HEK293 (cell line): ENCODE measurements around the gene PDE6C.

ENCODE experiments used
- OSR2 ChIP-seq: fragments of 450-650 bp; formaldehyde crosslinking; IDR thresholded peaks from 2 replicates; pipeline ENCODE4 v1.5.1; 2016; ENCODE audit warnings: missing biosample characterization, missing genetic modification characterization
- PRDM1 ChIP-seq: fragments of 450-650 bp; formaldehyde crosslinking; IDR thresholded peaks from 2 replicates; pipeline ENCODE4; 2016; ENCODE audit warnings: missing biosample characterization, missing genetic modification characterization
- REPIN1 ChIP-seq: fragments of 450-650 bp; formaldehyde crosslinking; IDR thresholded peaks from 2 replicates; pipeline ENCODE4 v1.5.1; 2017; ENCODE audit warnings: missing biosample characterization, missing genetic modification characterization, low read depth
- SETDB1 ChIP-seq: IDR thresholded peaks from one replicate; pipeline ENCODE4 v1.6.1; 2017; ENCODE audit warnings: mild to moderate bottlenecking, low read length, moderate library complexity, mixed read lengths; ENCODE audit not compliant: insufficient read length
- ZBTB20 ChIP-seq: fragments of 450-650 bp; formaldehyde crosslinking; IDR thresholded peaks from 2 replicates; pipeline ENCODE4 v1.5.1; 2016; ENCODE audit warnings: missing biosample characterization, missing genetic modification characterization
- ZBTB21 ChIP-seq: fragments of 450-650 bp; formaldehyde crosslinking; IDR thresholded peaks from 2 replicates; pipeline ENCODE4 v1.5.1; 2017; ENCODE audit warnings: missing biosample characterization, missing genetic modification characterization
- ZFP37 ChIP-seq: fragments of 450-650 bp; formaldehyde crosslinking; IDR thresholded peaks from 2 replicates; pipeline ENCODE4 v1.5.1; 2016; ENCODE audit warnings: missing biosample characterization, missing genetic modification characterization
- ZNF184 ChIP-seq: fragments of 450-650 bp; IDR thresholded peaks from 2 replicates; pipeline ENCODE4 v1.5.1; 2018; ENCODE audit warnings: missing biosample characterization, mild to moderate bottlenecking, missing genetic modification characterization
- ZNF19 ChIP-seq: fragments of 450-650 bp; formaldehyde crosslinking; IDR thresholded peaks from 2 replicates; pipeline ENCODE4; 2016; ENCODE audit warnings: missing biosample characterization, missing genetic modification characterization, low read depth
- ZNF394 ChIP-seq: fragments of 450-650 bp; formaldehyde crosslinking; IDR thresholded peaks from 2 replicates; pipeline ENCODE4 v1.5.1; 2016; ENCODE audit warnings: missing biosample characterization, missing genetic modification characterization, mild to moderate bottlenecking, moderate library complexity, borderline replicate concordance
- ZNF433 ChIP-seq: fragments of 450-650 bp; formaldehyde crosslinking; IDR thresholded peaks from 2 replicates; pipeline ENCODE4 v1.5.1; 2016; ENCODE audit warnings: missing biosample characterization, missing genetic modification characterization, low read depth
- ZNF473 ChIP-seq: fragments of 450-650 bp; formaldehyde crosslinking; IDR thresholded peaks from 2 replicates; pipeline ENCODE4 v1.5.1; 2017; ENCODE audit warnings: missing biosample characterization, missing genetic modification characterization
- ZNF48 ChIP-seq: fragments of 450-650 bp; formaldehyde crosslinking; IDR thresholded peaks from 2 replicates; pipeline ENCODE4 v1.5.1; 2016; ENCODE audit warnings: missing biosample characterization, missing genetic modification characterization
- ZNF529 ChIP-seq: fragments of 450-650 bp; formaldehyde crosslinking; IDR thresholded peaks from 2 replicates; pipeline ENCODE4 v1.5.1; 2017; ENCODE audit warnings: missing genetic modification characterization, missing biosample characterization; ENCODE audit not compliant: insufficient replicate concordance
- ZNF548 ChIP-seq: fragments of 450-650 bp; formaldehyde crosslinking; IDR thresholded peaks from 2 replicates; pipeline ENCODE4 v1.5.1; 2016; ENCODE audit warnings: missing biosample characterization, missing genetic modification characterization
- ZNF623 ChIP-seq: fragments of 450-650 bp; formaldehyde crosslinking; IDR thresholded peaks from 2 replicates; pipeline ENCODE4 v1.5.1; 2016; ENCODE audit warnings: missing biosample characterization, missing genetic modification characterization
- ZNF658 ChIP-seq: fragments of 450-650 bp; formaldehyde crosslinking; IDR thresholded peaks from 2 replicates; pipeline ENCODE4; 2016; ENCODE audit warnings: missing biosample characterization, missing genetic modification characterization
- ZNF677 ChIP-seq: fragments of 450-650 bp; IDR thresholded peaks from 2 replicates; pipeline ENCODE4 v1.5.0; 2018; ENCODE audit warnings: missing biosample characterization, mild to moderate bottlenecking, missing genetic modification characterization, moderate library complexity
- ZNF791 ChIP-seq: fragments of 450-650 bp; formaldehyde crosslinking; IDR thresholded peaks from 2 replicates; pipeline ENCODE4 v1.5.1; 2016; ENCODE audit warnings: missing biosample characterization, missing genetic modification characterization
- ZNF830 ChIP-seq: fragments of 450-650 bp; IDR thresholded peaks from 2 replicates; pipeline ENCODE4 v1.5.0; 2018; ENCODE audit warnings: missing biosample characterization, missing genetic modification characterization, low read depth, mild to moderate bottlenecking, moderate library complexity
- ZNF843 ChIP-seq: fragments of 450-650 bp; formaldehyde crosslinking; IDR thresholded peaks from 2 replicates; pipeline ENCODE4 v1.5.1; 2016; ENCODE audit warnings: missing biosample characterization, missing genetic modification characterization
- TF ChIP-seq, protein P1 (sequence below): fragments of 450-650 bp; formaldehyde crosslinking; IDR thresholded peaks from 2 replicates; pipeline ENCODE4 v1.5.1; 2016; ENCODE audit warnings: missing biosample characterization, missing genetic modification characterization
- TF ChIP-seq, protein P2 (sequence below): fragments of 450-650 bp; formaldehyde crosslinking; IDR thresholded peaks from 2 replicates; pipeline ENCODE4 v1.5.1; 2016; ENCODE audit warnings: missing biosample characterization, missing genetic modification characterization, borderline replicate concordance
- TF ChIP-seq, protein P3 (sequence below): fragments of 450-650 bp; formaldehyde crosslinking; IDR thresholded peaks from 2 replicates; pipeline ENCODE4 v1.5.1; 2016; ENCODE audit warnings: missing biosample characterization, missing genetic modification characterization
- TF ChIP-seq, protein P4 (sequence below): fragments of 450-650 bp; formaldehyde crosslinking; IDR thresholded peaks from 2 replicates; pipeline ENCODE4 v1.5.1; 2017; ENCODE audit warnings: missing biosample characterization, missing genetic modification characterization
- TF ChIP-seq, protein P5 (sequence below): fragments of 450-650 bp; formaldehyde crosslinking; IDR thresholded peaks from 2 replicates; pipeline ENCODE4 v1.5.1; 2016; ENCODE audit warnings: missing biosample characterization, missing genetic modification characterization, borderline replicate concordance

PDE6C gene

DNA sequence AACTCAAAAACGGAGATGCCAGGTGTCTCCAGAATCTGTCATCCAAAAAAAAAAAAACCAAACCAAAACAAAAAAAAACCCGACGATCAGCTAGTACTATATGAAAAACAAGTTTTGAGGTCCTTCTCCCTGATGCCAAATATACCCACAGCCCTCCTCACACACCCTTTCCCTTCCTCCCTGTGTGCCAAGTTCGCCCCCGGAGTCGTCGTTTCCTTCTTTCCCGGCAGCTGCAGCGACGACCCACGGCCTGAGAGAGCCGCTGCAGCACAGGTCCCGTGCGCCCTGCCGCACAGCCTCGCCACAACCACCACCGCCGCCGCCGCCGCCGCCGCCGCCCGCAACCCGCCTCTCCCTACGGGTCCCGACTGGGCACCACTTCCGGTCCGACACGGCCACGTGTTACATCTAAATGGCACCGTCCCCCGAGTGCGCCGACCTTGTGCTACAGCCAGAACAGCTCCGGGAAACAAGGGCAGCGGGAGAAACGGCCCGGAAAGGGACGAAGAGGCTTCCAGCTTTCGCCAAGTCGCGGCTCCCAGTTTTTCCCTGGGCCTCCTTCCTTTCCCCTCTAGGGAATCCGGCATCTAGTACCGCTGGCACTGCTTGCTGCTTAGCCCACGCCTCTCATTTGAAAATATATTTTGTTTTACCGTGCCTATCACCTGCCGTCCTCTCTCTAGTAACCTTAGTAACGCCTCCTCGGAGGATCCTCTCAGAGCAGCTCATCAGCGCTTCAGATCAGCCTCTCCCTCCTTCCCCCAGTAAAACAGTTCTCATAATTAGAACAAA lies 90.1 kb downstream of the PDE6C start, which contains the start of gene FRA10AC1 (continued):
- TF ChIP-seq, protein P1, sequence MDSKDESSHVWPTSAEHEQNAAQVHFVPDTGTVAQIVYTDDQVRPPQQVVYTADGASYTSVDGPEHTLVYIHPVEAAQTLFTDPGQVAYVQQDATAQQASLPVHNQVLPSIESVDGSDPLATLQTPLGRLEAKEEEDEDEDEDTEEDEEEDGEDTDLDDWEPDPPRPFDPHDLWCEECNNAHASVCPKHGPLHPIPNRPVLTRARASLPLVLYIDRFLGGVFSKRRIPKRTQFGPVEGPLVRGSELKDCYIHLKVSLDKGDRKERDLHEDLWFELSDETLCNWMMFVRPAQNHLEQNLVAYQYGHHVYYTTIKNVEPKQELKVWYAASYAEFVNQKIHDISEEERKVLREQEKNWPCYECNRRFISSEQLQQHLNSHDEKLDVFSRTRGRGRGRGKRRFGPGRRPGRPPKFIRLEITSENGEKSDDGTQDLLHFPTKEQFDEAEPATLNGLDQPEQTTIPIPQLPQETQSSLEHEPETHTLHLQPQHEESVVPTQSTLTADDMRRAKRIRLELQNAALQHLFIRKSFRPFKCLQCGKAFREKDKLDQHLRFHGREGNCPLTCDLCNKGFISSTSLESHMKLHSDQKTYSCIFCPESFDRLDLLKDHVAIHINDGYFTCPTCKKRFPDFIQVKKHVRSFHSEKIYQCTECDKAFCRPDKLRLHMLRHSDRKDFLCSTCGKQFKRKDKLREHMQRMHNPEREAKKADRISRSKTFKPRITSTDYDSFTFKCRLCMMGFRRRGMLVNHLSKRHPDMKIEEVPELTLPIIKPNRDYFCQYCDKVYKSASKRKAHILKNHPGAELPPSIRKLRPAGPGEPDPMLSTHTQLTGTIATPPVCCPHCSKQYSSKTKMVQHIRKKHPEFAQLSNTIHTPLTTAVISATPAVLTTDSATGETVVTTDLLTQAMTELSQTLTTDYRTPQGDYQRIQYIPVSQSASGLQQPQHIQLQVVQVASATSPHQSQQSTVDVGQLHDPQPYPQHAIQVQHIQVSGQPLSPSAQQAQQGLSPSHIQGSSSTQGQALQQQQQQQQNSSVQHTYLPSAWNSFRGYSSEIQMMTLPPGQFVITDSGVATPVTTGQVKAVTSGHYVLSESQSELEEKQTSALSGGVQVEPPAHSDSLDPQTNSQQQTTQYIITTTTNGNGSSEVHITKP (tag by site-specific recombination): peak; percentile 98
- TF ChIP-seq, protein P2, sequence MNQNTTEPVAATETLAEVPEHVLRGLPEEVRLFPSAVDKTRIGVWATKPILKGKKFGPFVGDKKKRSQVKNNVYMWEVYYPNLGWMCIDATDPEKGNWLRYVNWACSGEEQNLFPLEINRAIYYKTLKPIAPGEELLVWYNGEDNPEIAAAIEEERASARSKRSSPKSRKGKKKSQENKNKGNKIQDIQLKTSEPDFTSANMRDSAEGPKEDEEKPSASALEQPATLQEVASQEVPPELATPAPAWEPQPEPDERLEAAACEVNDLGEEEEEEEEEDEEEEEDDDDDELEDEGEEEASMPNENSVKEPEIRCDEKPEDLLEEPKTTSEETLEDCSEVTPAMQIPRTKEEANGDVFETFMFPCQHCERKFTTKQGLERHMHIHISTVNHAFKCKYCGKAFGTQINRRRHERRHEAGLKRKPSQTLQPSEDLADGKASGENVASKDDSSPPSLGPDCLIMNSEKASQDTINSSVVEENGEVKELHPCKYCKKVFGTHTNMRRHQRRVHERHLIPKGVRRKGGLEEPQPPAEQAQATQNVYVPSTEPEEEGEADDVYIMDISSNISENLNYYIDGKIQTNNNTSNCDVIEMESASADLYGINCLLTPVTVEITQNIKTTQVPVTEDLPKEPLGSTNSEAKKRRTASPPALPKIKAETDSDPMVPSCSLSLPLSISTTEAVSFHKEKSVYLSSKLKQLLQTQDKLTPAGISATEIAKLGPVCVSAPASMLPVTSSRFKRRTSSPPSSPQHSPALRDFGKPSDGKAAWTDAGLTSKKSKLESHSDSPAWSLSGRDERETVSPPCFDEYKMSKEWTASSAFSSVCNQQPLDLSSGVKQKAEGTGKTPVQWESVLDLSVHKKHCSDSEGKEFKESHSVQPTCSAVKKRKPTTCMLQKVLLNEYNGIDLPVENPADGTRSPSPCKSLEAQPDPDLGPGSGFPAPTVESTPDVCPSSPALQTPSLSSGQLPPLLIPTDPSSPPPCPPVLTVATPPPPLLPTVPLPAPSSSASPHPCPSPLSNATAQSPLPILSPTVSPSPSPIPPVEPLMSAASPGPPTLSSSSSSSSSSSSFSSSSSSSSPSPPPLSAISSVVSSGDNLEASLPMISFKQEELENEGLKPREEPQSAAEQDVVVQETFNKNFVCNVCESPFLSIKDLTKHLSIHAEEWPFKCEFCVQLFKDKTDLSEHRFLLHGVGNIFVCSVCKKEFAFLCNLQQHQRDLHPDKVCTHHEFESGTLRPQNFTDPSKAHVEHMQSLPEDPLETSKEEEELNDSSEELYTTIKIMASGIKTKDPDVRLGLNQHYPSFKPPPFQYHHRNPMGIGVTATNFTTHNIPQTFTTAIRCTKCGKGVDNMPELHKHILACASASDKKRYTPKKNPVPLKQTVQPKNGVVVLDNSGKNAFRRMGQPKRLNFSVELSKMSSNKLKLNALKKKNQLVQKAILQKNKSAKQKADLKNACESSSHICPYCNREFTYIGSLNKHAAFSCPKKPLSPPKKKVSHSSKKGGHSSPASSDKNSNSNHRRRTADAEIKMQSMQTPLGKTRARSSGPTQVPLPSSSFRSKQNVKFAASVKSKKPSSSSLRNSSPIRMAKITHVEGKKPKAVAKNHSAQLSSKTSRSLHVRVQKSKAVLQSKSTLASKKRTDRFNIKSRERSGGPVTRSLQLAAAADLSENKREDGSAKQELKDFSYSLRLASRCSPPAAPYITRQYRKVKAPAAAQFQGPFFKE (tag by site-specific recombination): peak; percentile 94; the same call in 1 of the 2 replicates
- TF ChIP-seq ZNF473 (no peak), ZNF19 (tag by site-specific recombination) (no peak), ZBTB20 (peak; percentile 70; the same call in 1 of the 2 replicates), REPIN1 (tag by site-specific recombination) (peak; percentile 98), ZNF623 (tag by site-specific recombination) (no peak; the same call in 1 of the 2 replicates), SETDB1 (no peak), ZNF394 (peak; percentile 94), ZNF48 (no peak), PRDM1 (tag by site-specific recombination) (peak; percentile 98), ZNF433 (no peak), ZNF791 (no peak), ZNF658 (tag by site-specific recombination) (no peak), ZNF830 (tag by site-specific recombination) (no peak), ZNF843 (tag by site-specific recombination) (peak; percentile 80), ZFP37 (peak; percentile 100), ZNF548 (tag by site-specific recombination) (no peak), ZNF677 (tag by site-specific recombination) (0 out of 2 replicates have a peak, but pooled peaks have one; percentile 52), ZNF184 (peak; percentile 87), OSR2 (tag by site-specific recombination) (peak; percentile 47; the same call in 1 of the 2 replicates), ZBTB21 (peak; percentile 73; the same call in 1 of the 2 replicates), ZNF529 (tag by site-specific recombination) (no peak)
- TF ChIP-seq, protein P3, sequence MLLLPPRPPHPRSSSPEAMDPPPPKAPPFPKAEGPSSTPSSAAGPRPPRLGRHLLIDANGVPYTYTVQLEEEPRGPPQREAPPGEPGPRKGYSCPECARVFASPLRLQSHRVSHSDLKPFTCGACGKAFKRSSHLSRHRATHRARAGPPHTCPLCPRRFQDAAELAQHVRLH (tag by site-specific recombination): peak; percentile 98
- TF ChIP-seq, protein P4, sequence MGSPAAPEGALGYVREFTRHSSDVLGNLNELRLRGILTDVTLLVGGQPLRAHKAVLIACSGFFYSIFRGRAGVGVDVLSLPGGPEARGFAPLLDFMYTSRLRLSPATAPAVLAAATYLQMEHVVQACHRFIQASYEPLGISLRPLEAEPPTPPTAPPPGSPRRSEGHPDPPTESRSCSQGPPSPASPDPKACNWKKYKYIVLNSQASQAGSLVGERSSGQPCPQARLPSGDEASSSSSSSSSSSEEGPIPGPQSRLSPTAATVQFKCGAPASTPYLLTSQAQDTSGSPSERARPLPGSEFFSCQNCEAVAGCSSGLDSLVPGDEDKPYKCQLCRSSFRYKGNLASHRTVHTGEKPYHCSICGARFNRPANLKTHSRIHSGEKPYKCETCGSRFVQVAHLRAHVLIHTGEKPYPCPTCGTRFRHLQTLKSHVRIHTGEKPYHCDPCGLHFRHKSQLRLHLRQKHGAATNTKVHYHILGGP (tag by site-specific recombination): peak; percentile 83
- TF ChIP-seq, protein P5, sequence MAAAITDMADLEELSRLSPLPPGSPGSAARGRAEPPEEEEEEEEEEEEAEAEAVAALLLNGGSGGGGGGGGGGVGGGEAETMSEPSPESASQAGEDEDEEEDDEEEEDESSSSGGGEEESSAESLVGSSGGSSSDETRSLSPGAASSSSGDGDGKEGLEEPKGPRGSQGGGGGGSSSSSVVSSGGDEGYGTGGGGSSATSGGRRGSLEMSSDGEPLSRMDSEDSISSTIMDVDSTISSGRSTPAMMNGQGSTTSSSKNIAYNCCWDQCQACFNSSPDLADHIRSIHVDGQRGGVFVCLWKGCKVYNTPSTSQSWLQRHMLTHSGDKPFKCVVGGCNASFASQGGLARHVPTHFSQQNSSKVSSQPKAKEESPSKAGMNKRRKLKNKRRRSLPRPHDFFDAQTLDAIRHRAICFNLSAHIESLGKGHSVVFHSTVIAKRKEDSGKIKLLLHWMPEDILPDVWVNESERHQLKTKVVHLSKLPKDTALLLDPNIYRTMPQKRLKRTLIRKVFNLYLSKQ (tag by site-specific recombination): peak; percentile 19; the same call in 1 of the 2 replicates
